Loucy (cell line): Measurements from ENCODE around the gene ENTPD1.

Experiments used
- CTCF ChIP-seq: fragments of 200-600 bp; sonication (generic); conservative IDR thresholded peaks from 2 replicates; pipeline ENCODE4 v1.5.1; 2014; ENCODE audit warnings: mild to moderate bottlenecking, antibody characterized with exemption, low read length
- EZH2phosphoT487 ChIP-seq: fragments of 200-600 bp; IDR thresholded peaks from 2 replicates; pipeline ENCODE4 v1.6.1; 2018; ENCODE audit warnings: antibody characterized with exemption, mild to moderate bottlenecking, moderate library complexity, borderline replicate concordance

- TF ChIP-seq EZH2phosphoT487 (no peak), CTCF (no peak)
These were observed 36.9 kb downstream of the ENTPD1 start for GRCh38 chr10:95792874-95793285.
